GM19395 (cell line): ENCODE measurements around the gene TMBIM4.

ENCODE experiments used
- ATAC-seq: cut with Tn5 transposase; IDR thresholded peaks from one replicate; pipeline ENCODE4 v1.9.1; 2021; ENCODE audit warnings: mild to moderate bottlenecking, moderate library complexity; ENCODE audit not compliant: unreplicated experiment

The TMBIM4 gene

DNA sequence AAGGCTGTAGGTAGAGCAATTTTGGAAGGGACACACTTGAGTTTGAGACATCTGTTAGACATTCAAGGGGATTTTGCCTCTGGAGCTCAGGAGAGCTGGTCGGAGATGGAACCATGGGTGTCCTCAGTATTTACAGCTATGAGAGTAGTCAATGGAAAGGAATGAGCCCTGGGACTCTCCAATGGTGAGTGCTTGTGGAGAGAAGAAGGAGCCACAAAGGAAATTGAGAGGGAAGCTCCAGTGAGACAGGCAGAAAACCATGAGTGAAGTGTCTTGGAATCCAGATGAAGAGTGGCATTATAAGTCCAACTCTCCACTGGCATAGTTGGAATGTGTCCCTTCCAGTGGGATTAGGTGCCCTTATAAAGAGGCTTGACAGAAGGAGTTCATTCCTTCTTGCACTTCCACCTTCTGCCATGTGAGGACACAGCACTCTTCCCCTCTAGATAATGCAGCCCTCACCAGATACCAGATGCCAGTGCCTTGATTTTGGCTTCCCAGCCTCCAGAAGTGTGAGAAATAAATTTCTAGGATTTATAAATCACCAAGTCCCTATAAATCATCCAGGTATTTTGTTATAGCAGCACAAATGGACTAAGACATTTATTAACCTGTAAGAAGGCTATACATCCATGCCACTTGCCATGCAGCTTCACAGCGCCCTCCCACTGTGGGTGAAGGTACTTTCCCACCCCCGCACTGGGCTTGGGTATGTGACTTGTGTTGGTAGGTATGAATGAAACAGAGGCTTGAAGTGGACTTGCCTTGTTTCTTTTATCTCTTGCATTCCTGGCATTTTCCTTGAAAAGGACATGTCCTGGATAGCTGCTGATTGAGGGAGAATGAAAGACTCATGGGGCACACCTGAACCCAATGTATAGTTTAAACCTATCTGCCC is 66.5 kb downstream of the TMBIM4 start:
- ATAC-seq, result no peak

GRCh38 chr12:66092559-66093269 is 77.1 kb downstream of the TMBIM4 start:
- ATAC-seq, result no peak

DNA sequence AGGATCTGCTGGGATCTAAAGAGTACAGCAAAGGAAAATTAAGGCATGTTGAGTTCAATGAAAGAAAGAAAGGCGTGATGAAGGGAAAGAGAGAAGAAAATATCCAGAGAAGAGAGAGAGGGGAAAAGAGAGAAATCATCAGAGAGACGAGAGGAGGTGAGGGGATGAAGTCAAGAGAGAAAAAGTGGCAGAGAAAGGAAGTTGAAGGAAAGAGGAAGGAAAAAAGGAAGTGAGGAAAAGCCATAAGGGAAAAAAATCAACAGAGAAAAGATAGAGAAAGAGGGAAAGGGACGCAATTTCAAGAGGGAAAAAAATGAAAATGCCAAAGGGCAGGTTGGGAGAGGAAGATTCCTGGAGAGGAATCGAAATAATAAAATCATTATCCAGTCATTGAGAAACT is 79.6 kb downstream of the TMBIM4 start:
- no peak for ATAC-seq

- ATAC-seq, result peak; percentile 97
These were observed 82.3 kb downstream of the TMBIM4 start for GRCh38 chr12:66087365-66087943.

GRCh38 chr12:66085998-66086397 is 83.8 kb downstream of the TMBIM4 start:
- ATAC-seq, result no peak
